ENCODE data around the gene CALN1. TPM values are rescaled to one million over a fixed set of nuclear protein-coding genes. Genes with fewer than 3 reads are reported as not detected.

Gene CALN1
- total RNA-seq, 4 donors from 2014 or later: under 0.01 to 1.2 (median 0.22) TPM; not detected in 1

GRCh38 chr7:72337390-72338167 lies 74.6 kb downstream of the CALN1 start:
- Histone ChIP-seq H3K36me3 (no peaks in the 10 kb centered on the region), H3K27me3 (peaks cover 0 to 29% of the 10 kb centered on the region in 2 donors), H3K4me3 (peak overlapping the region in 1 of 4 donors; percentile 20), H3K27ac (no peak overlapping the region), H3K4me1 (peaks cover 0 to 18% (median 0%) of the 10 kb centered on the region in 4 donors), H3K9me3 (peaks cover 0 to 9% (median 0%) of the 10 kb centered on the region in 4 donors)
- WGBS, 2 donors: 7 to 10% methylated on average over 28 to 43 of the region's 44 CpGs
- no peak for DNase-seq (ENCODE audit: low spot score in 2 of 2)
- no peak for TF ChIP-seq POLR2A (IDR thresholded peaks at IDR 0.05)
- TF ChIP-seq, protein P1, sequence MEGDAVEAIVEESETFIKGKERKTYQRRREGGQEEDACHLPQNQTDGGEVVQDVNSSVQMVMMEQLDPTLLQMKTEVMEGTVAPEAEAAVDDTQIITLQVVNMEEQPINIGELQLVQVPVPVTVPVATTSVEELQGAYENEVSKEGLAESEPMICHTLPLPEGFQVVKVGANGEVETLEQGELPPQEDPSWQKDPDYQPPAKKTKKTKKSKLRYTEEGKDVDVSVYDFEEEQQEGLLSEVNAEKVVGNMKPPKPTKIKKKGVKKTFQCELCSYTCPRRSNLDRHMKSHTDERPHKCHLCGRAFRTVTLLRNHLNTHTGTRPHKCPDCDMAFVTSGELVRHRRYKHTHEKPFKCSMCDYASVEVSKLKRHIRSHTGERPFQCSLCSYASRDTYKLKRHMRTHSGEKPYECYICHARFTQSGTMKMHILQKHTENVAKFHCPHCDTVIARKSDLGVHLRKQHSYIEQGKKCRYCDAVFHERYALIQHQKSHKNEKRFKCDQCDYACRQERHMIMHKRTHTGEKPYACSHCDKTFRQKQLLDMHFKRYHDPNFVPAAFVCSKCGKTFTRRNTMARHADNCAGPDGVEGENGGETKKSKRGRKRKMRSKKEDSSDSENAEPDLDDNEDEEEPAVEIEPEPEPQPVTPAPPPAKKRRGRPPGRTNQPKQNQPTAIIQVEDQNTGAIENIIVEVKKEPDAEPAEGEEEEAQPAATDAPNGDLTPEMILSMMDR (IDR thresholded peaks at IDR 0.05): no peak
- TF ChIP-seq EP300 (IDR thresholded peaks at IDR 0.05): no peak

DNA sequence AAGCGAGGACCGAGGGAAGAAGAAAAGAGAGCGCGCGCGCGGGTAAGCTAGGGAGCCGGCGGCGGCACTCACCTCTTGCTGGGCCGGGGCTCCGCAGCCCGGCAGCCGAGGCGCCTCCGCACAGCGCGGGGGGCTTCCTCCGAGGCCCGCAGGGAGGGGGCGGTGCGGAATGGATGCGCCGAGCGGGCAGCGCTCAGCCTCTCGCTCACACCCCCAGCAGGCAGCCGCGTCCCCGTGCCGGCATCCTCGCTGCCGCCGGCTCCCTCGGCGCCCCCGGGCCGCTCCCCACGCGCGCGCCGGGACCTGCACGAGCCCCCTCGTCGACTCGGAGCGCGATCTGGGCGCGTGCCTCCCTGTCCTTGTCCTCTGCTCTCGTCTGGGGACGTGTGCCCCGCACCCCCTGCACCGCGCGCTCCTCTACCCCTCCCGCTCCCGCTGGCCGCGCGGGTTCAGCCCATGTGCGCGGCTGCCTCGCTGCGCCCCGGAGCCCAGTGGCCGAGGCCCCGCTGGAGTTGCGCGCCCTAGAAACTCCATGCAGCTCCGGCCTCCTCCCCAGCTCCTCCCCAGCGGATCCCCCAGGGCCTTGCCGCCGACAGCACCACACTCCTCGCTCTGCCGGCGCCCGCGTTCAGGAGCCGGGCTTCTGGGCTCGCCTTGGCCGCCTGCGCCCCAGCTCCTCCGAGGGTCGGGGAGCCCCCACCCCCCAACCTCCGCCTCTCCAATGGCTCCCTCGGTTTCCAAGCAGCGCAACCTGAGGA lies 75.3 kb downstream of the CALN1 start:
- peaks cover 0 to 29% of the 10 kb centered on the region in 2 donors for H3K27me3 ChIP-seq
- no peak for TF ChIP-seq EP300 (IDR thresholded peaks at IDR 0.05)
- TF ChIP-seq POLR2A (IDR thresholded peaks at IDR 0.05): no peak
- TF ChIP-seq, protein P1 (IDR thresholded peaks at IDR 0.05): no peak
- H3K27ac ChIP-seq: no peak overlapping the region
- WGBS, 2 donors: 1% methylated on average over 77 of the region's 89 CpGs; no CpG with 5 or more reads in 1 of the 2 donors
- peaks cover 0 to 15% (median 0%) of the 10 kb centered on the region in 4 donors for H3K9me3 ChIP-seq
- peaks cover 0 to 18% (median 0%) of the 10 kb centered on the region in 4 donors for H3K4me1 ChIP-seq
- no peak for DNase-seq (ENCODE audit: low spot score in 2 of 2)
- H3K4me3 ChIP-seq: peak overlapping the region in 1 of 4 donors; percentile 20
- no peaks in the 10 kb centered on the region for H3K36me3 ChIP-seq

- DNase-seq (ENCODE audit: low spot score in 2 of 2): no peak
- peaks cover 0 to 29% of the 10 kb centered on the region in 2 donors for H3K27me3 ChIP-seq
- H3K4me1 ChIP-seq: peaks cover 0 to 18% (median 0%) of the 10 kb centered on the region in 4 donors
- TF ChIP-seq EP300 (IDR thresholded peaks at IDR 0.05) (no peak), POLR2A (IDR thresholded peaks at IDR 0.05) (no peak)
- TF ChIP-seq, protein P1 (IDR thresholded peaks at IDR 0.05): no peak
- WGBS, 2 donors: 2% methylated on average over 7 of the region's 21 CpGs; no CpG with 5 or more reads in 1 of the 2 donors
- peak overlapping the region in 1 of 4 donors; percentile 20 for H3K4me3 ChIP-seq
- H3K36me3 ChIP-seq: no peaks in the 10 kb centered on the region
- no peak overlapping the region for H3K27ac ChIP-seq
- H3K9me3 ChIP-seq: peaks cover 0 to 20% (median 0%) of the 10 kb centered on the region in 4 donors
These were observed 75.8 kb downstream of the CALN1 start for GRCh38 chr7:72336382-72336631.

DNA sequence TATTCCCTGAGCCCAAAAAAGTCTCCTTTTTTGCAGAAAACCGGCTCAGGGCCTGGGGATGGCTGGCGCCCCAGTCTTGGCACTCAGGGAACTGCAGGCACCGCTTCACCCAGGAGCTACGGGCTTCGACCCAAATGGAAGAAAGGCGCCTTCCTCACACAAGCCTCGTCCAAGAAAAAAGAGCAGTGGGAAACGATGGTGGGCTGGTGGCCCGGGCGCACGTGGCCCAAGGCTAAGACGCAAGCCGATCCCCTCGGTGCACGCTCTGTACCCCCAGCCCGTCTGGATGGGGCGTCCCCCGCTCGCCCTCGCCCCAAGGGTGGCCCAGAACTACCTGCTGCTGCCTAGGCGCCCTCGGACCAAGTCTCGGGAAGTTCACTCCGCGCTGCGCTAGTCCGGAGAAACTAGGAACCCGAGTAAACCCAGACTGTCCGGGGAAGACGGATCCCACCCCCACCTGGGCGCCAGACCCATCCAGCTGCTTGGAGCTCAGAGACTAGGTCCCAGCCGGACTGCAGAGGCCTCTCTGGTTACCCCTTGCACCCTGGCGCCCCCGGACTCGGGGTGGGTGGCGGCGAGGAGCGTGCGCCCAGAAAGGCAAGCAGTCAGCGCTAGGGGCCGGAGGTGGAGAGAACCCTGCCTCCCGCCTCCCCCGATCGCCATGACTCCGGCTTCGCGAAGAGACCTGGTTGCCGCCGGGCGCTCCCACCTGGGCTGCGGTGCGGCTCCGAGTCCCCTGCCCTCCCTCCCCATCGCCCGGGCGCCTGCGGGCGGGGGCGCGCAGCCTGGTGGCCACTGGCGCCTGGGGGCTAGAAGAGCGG lies 76.4 kb downstream of the CALN1 start:
- TF ChIP-seq EP300 (IDR thresholded peaks at IDR 0.05): no peak
- TF ChIP-seq, protein P1 (IDR thresholded peaks at IDR 0.05): no peak
- TF ChIP-seq POLR2A (IDR thresholded peaks at IDR 0.05): no peak
- peaks cover 0 to 18% (median 0%) of the 10 kb centered on the region in 4 donors for H3K4me1 ChIP-seq
- H3K4me3 ChIP-seq: peak overlapping the region in 1 of 4 donors; percentile 20
- H3K27me3 ChIP-seq: peaks cover 0 to 29% of the 10 kb centered on the region in 2 donors
- H3K36me3 ChIP-seq: no peaks in the 10 kb centered on the region
- peaks cover 0 to 23% (median 0%) of the 10 kb centered on the region in 4 donors for H3K9me3 ChIP-seq
- 2 to 5% methylated on average over 30 to 44 of the region's 62 CpGs for WGBS, 2 donors
- no peak overlapping the region for H3K27ac ChIP-seq
- no peak for DNase-seq (ENCODE audit: low spot score in 2 of 2)
